Testis (tissue), 3 donors: Measurements from ENCODE around the gene HSPA1L. TPM values are rescaled to one million over a fixed set of nuclear protein-coding genes. Genes with fewer than 3 reads are reported as not detected.
A peak's percentile ranks its signal among the peaks of the same experiment; 100 is the strongest.
"Not testable (repeated sequence)": the region's sequence is repeated elsewhere in the genome, so short reads cannot be mapped to it uniquely, and the experiment has no call there.

Experiments used
- DNase-seq: peaks from one replicate; pipeline ENCODE4 v3.0.0-alpha.2; 2019
- H3K27ac ChIP-seq, 2 donors: fragments of 200-600 bp; sonication (generic); one replicate each; pipeline ENCODE4 v1.5.1; 2019
- H3K27me3 ChIP-seq: fragments of 200-600 bp; sonication (generic); one replicate; pipeline ENCODE4 v1.5.1; 2019
- H3K36me3 ChIP-seq: fragments of 200-600 bp; sonication (generic); one replicate; pipeline ENCODE4 v1.5.1; 2017; ENCODE audit warnings: low read depth; ENCODE audit errors: missing control alignments
- H3K4me1 ChIP-seq: fragments of 200-600 bp; sonication (generic); one replicate; pipeline ENCODE4 v1.5.1; 2019
- H3K4me3 ChIP-seq, 2 donors: fragments of 200-600 bp; sonication (generic); one replicate each; pipeline ENCODE4 v1.5.1; 2017 to 2019
- H3K9me3 ChIP-seq: fragments of 200-600 bp; sonication (generic); one replicate; pipeline ENCODE4 v1.5.1; 2017
- CTCF ChIP-seq, 3 experiments: fragments of 450-650 bp in 2 of 3; fragments of 200-600 bp in 1 of 3; sonication (generic) in 1 of 3; IDR thresholded peaks; one replicate each; pipeline ENCODE4 v1.5.1; 2016 to 2019; ENCODE audit warnings: antibody characterized with exemption in 3 of 3, mild to moderate bottlenecking in 2 of 3, moderate library complexity in 1 of 3
- POLR2A ChIP-seq: fragments of 450-650 bp; IDR thresholded peaks from one replicate; pipeline ENCODE4 v1.6.1; 2017; ENCODE audit warnings: antibody characterized with exemption, mild to moderate bottlenecking, moderate library complexity
- WGBS, 2 donors: methylation state at CpG; one replicate each; pipeline ENCODE4 v1.1.5; 2018; 5-methylcytosine and 5-hydroxymethylcytosine counted together
- intact Hi-C: fragments of 100-400 bp; cut with DNase I; formaldehyde crosslinking; loops from one replicate; pipeline ENCODE4 v1.15.1; 2023; ENCODE audit warnings: low total_unique reads
- polyA plus RNA-seq: library from polyadenylated mRNA; stranded (reverse); fragments of 350-450 nt; fragmentation: Illumina TruSeq; extraction: RNeasy Lipid Tissue Mini Kit (QIAGEN cat#74804); gene quantifications from one replicate; pipeline ENCODE4 v1.2.3, GENCODE V29; 2014; ENCODE audit warnings: low read depth, low replicate concordance; ENCODE audit not compliant: insufficient read depth
- total RNA-seq, 2 donors: library from RNA; depleted of rRNA; stranded (reverse); fragments of >200 nt; gene quantifications; one replicate each; pipeline ENCODE4 v1.2.3, GENCODE V29; 2016

Gene HSPA1L
- total and polyA plus RNA-seq, 3 donors from 2014 or later = 30.3 to 103 (median 87.9) TPM

GRCh38 chr6:31817133-31817928 lies 2.2 kb upstream of the HSPA1L start:
- Histone ChIP-seq H3K4me1 (peaks cover 20% of the 10 kb centered on the region), H3K27ac (peak overlapping the region in 1 of 2 donors; percentile 71), H3K4me3 (peak overlapping the region in 1 of 2 donors; percentile 2)
- H3K9me3 ChIP-seq, H3K27me3 ChIP-seq, H3K36me3 ChIP-seq, DNase-seq, intact Hi-C loops: not testable (repeated sequence)
- WGBS, 2 donors = 57 to 64% methylated on average over 12 to 16 of the region's 37 CpGs

- 0% methylated on average over 13 of the region's 13 CpGs for WGBS, 2 donors
- intact Hi-C loops = no loop called here
- no peaks in the 10 kb centered on the region for H3K27me3 ChIP-seq
Observed at GRCh38 chr6:31814677-31815024, 432 bp downstream of the HSPA1L start.

GRCh38 chr6:31813465-31813849 lies 1.6 kb downstream of the HSPA1L start:
- peaks cover 9% of the 10 kb centered on the region for H3K4me1 ChIP-seq
- peak overlapping the region in 1 of 2 donors; percentile 70 for H3K4me3 ChIP-seq
- H3K9me3 ChIP-seq = no peaks in the 10 kb centered on the region
- H3K36me3 ChIP-seq = no peaks in the 10 kb centered on the region
- H3K27ac ChIP-seq = peak overlapping the region; percentile 98 to 100
- intact Hi-C loops = no loop called here
- 69 to 79% methylated on average over 7 of the region's 7 CpGs for WGBS, 2 donors
- no peak for DNase-seq
- TF ChIP-seq POLR2A = no peak
- no peak for TF ChIP-seq CTCF (IDR thresholded peaks at IDR 0.05)
- no peaks in the 10 kb centered on the region for H3K27me3 ChIP-seq

More at GRCh38 chr6:31814677-31815024, 432 bp downstream of the HSPA1L start:
- Histone ChIP-seq H3K9me3 (no peaks in the 10 kb centered on the region), H3K4me1 (peaks cover 12% of the 10 kb centered on the region), H3K4me3 (peak overlapping the region; percentile 39 to 70), H3K36me3 (no peaks in the 10 kb centered on the region), H3K27ac (peak overlapping the region; percentile 98 to 100)
- TF ChIP-seq CTCF (IDR thresholded peaks at IDR 0.05) (no peak), POLR2A (peak; percentile 57)
- DNase-seq = peak; percentile 97

- 92 to 96% methylated on average over 12 of the region's 12 CpGs for WGBS, 2 donors
Observed at GRCh38 chr6:31811645-31812044, 3.4 kb downstream of the HSPA1L start.

GRCh38 chr6:31808599-31808998 lies 6.5 kb downstream of the HSPA1L start:
- H3K9me3 ChIP-seq, H3K4me3 ChIP-seq, H3K27ac ChIP-seq, intact Hi-C loops, H3K27me3 ChIP-seq, H3K4me1 ChIP-seq, H3K36me3 ChIP-seq, DNase-seq: not testable (repeated sequence)
- 87 to 94% methylated on average over 10 of the region's 10 CpGs for WGBS, 2 donors

More at GRCh38 chr6:31811645-31812044, 3.4 kb downstream of the HSPA1L start:
- no peaks in the 10 kb centered on the region for H3K36me3 ChIP-seq
- intact Hi-C loops = no loop called here
- H3K9me3 ChIP-seq = no peaks in the 10 kb centered on the region
- no peak overlapping the region for H3K27ac ChIP-seq
- H3K4me1 ChIP-seq = peaks cover 12% of the 10 kb centered on the region
- TF ChIP-seq CTCF (IDR thresholded peaks at IDR 0.05) = no peak
- no peak for TF ChIP-seq POLR2A
- no peak overlapping the region for H3K4me3 ChIP-seq
- no peaks in the 10 kb centered on the region for H3K27me3 ChIP-seq
- no peak for DNase-seq
